Keratinocyte (primary cell): ENCODE results near the gene ZDHHC21.

Experiments used
- EZH2 ChIP-seq: IDR thresholded peaks from one replicate; pipeline ENCODE4 v1.6.1; 2012; ENCODE audit warnings: inconsistent platforms, mild to moderate bottlenecking, low read length, moderate library complexity
- TF ChIP-seq, protein P1 (sequence below), 3 experiments: IDR thresholded peaks in 1 of 3; conservative IDR thresholded peaks in 1 of 3; optimal IDR thresholded peaks in 1 of 3; 2 replicates in 2 of 3; 3 replicates in 1 of 3; pipeline versions ENCODE3 to v1.5.1; 2011; ENCODE audit warnings: low read length in 3 of 3, mild to moderate bottlenecking in 3 of 3, moderate library complexity in 2 of 3, control low read depth in 1 of 3, inconsistent platforms in 1 of 3; ENCODE audit not compliant: insufficient read depth in 2 of 3; ENCODE audit errors: extremely low read depth in 1 of 3

DNA sequence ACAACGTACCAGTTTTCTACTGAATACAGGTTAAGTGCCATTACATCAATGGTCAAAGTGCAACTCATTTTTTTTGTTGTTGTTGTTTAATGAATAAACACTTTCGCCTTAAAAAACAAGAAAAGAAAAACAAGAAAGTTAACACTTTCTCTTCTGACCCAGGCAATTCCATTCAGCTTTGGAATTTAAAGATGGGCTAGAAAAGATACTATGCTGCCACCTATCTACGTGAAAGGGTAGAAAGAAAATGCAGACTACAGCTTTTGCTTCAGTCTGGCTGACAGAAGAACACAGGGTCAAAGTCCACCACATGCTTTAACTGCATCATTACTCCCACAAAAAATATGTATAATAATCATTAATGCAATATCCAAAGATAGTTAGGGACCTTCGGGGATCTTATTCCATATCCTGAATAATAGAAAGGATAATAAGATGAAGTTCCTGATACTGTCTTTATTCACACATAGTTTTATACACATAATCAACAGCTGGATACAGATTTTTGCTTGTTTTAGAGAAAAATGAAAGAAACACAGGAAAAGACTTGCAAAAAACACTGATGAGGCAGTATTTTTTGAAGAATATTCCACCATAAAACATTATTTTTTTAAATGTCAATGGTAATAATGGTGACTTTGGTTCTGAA, 40.4 kb downstream of the ZDHHC21 start:
- TF ChIP-seq, protein P1, sequence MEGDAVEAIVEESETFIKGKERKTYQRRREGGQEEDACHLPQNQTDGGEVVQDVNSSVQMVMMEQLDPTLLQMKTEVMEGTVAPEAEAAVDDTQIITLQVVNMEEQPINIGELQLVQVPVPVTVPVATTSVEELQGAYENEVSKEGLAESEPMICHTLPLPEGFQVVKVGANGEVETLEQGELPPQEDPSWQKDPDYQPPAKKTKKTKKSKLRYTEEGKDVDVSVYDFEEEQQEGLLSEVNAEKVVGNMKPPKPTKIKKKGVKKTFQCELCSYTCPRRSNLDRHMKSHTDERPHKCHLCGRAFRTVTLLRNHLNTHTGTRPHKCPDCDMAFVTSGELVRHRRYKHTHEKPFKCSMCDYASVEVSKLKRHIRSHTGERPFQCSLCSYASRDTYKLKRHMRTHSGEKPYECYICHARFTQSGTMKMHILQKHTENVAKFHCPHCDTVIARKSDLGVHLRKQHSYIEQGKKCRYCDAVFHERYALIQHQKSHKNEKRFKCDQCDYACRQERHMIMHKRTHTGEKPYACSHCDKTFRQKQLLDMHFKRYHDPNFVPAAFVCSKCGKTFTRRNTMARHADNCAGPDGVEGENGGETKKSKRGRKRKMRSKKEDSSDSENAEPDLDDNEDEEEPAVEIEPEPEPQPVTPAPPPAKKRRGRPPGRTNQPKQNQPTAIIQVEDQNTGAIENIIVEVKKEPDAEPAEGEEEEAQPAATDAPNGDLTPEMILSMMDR (optimal IDR thresholded peaks at IDR 0.05 in 1 of 3, IDR thresholded peaks at IDR 0.05 in 1 of 3, conservative IDR thresholded peaks at IDR 0.05 in 1 of 3; ENCODE audit: extremely low read depth in 1 of 3, insufficient read depth in 2 of 3, low read length in 3 of 3): peak; percentile 35 to 55 (median 47)
- TF ChIP-seq EZH2: no peak
